SIG-M5 treated with dmso at 0.1 percent for 504 hours (cell line): ENCODE data around the gene MYOCOS.
A peak's percentile ranks its signal among the peaks of the same experiment; 100 is the strongest.
"Not testable (repeated sequence)": the region's sequence is repeated elsewhere in the genome, so short reads cannot be mapped to it uniquely, and the experiment has no call there.

Source experiments
- DNase-seq: peaks from one replicate; lab custom pipeline; 2025; ENCODE audit not compliant: unreplicated experiment; lab: John Stamatoyannopoulos, UW

MYOCOS gene

GRCh38 chr1:171622152-171622462 is at the start of gene MYOCOS:
TSS of gene MYOCOS (plus strand) at chr1:171622243. CDS start at chr1:171623884, 1,641 bp downstream.
- no peak for DNase-seq

GRCh38 chr1:171576144-171576543 is 45.9 kb upstream of the MYOCOS start:
- no peak for DNase-seq

GRCh38 chr1:171581226-171581625 is 40.8 kb upstream of the MYOCOS start:
- no peak for DNase-seq

GRCh38 chr1:171581766-171582165 is 40.3 kb upstream of the MYOCOS start:
- DNase-seq, result no peak

GRCh38 chr1:171582589-171582988 is 39.5 kb upstream of the MYOCOS start:
- DNase-seq, result no peak

- no peak for DNase-seq
These were observed 38.3 kb upstream of the MYOCOS start for GRCh38 chr1:171583591-171584201.

- DNase-seq, result no peak
These were observed 36.3 kb upstream of the MYOCOS start for GRCh38 chr1:171585715-171586114.

- DNase-seq, result no peak
These were observed 33.8 kb upstream of the MYOCOS start for GRCh38 chr1:171588230-171588629.

- no peak for DNase-seq
These were observed 32.0 kb upstream of the MYOCOS start for GRCh38 chr1:171590022-171590421.

GRCh38 chr1:171595324-171595723 is 26.7 kb upstream of the MYOCOS start:
- DNase-seq, result no peak

- no peak for DNase-seq
These were observed 25.9 kb upstream of the MYOCOS start for GRCh38 chr1:171596119-171596518.

- no peak for DNase-seq
These were observed 25.3 kb upstream of the MYOCOS start for GRCh38 chr1:171596705-171597104.

GRCh38 chr1:171597203-171597602 is 24.8 kb upstream of the MYOCOS start:
- DNase-seq, result peak; percentile 39

GRCh38 chr1:171600310-171600709 is 21.7 kb upstream of the MYOCOS start:
- DNase-seq, result not testable (repeated sequence)

- DNase-seq, result no peak
These were observed 21.2 kb upstream of the MYOCOS start for GRCh38 chr1:171600862-171601261.

- DNase-seq, result not testable (repeated sequence)
These were observed 19.0 kb upstream of the MYOCOS start for GRCh38 chr1:171603042-171603441.

GRCh38 chr1:171606402-171606941 is 15.6 kb upstream of the MYOCOS start:
- no peak for DNase-seq

GRCh38 chr1:171610385-171610784 is 11.7 kb upstream of the MYOCOS start:
- peak; percentile 88 for DNase-seq

- DNase-seq, result no peak
These were observed 10.7 kb upstream of the MYOCOS start for GRCh38 chr1:171611306-171611705.

GRCh38 chr1:171613282-171613681 is 8.8 kb upstream of the MYOCOS start:
- no peak for DNase-seq

GRCh38 chr1:171615122-171615906 is 6.7 kb upstream of the MYOCOS start:
- not testable (repeated sequence) for DNase-seq

GRCh38 chr1:171616586-171616985 is 5.5 kb upstream of the MYOCOS start:
- DNase-seq, result no peak
